ENCODE data around the gene ARCN1. TPM values are rescaled to one million over a fixed set of nuclear protein-coding genes. Genes with fewer than 3 reads are reported as not detected.

ARCN1 gene
- total and polyA plus RNA-seq, 2 donors (not counting 3 experiments of a cell fraction or from before 2014, with no cell fraction given) = 172 to 180 TPM

DNA sequence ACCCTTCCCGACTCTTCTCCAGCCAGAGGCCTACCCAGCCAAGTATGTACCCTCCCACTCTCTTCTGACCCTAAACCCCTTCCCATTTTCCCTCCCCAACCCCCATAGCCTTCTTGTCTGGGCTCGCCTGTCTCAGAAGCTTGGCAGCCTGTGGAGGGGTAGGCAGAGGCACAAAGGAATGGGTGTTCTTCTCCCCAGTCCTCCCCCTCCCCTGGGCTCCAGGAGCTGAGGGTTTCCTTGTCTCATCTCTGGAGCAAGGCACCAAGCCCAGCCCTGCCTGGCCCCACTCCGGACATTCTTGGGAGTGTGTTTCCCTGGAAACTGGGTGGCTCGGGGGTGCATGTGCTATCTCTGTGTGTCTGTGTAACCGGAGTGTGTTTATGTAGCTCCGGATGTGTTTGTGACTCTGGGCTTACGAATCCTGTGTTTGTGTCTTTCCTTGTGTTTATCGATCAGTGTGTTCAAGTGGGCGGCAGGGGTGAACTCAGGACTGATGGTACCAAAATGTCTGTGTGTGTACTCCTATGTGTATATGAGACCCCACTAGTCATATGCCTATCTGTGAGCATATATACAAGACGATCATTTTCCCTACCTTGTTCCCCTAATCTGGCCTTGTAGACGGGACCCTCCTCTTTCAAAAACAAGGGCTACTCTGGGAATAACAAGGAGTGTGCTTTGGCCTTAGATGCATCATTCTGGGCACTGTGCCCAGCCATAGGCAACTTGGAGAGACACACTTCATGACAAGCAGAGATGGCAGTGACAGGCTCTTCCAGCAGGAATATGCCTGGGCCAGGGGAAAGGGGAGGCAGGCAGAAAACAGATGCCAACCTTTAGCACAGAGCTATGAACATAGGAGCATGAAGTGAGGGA is 46.1 kb downstream of the ARCN1 start:
- peak overlapping the region; percentile 69 for H3K9ac ChIP-seq (replicated peaks; ENCODE audit: extremely low read depth, insufficient read depth, low read length)
- H3K4me1 ChIP-seq (ENCODE audit: control insufficient read depth, extremely low read depth, insufficient read depth, low read length) = peaks cover 70% of the 10 kb centered on the region
- peak overlapping the region in 1 of 3 experiments; percentile 3 for H3K4me3 ChIP-seq (replicated peaks in 1 of 3; ENCODE audit: insufficient read depth in 1 of 3, low read depth in 1 of 3, low read length in 3 of 3)
- intact Hi-C loops (cut with micrococcal nuclease) (no loop called here), dilution Hi-C loops (cut with MboI; ENCODE audit: extremely low pct_ligation_motif_present, low sequenced_read_pairs) (no loop called here)
- TF ChIP-seq FOS (IDR thresholded peaks at IDR 0.05; ENCODE audit: borderline replicate concordance, insufficient read depth, low read length) (peak; percentile 60), GATA2 (IDR thresholded peaks at IDR 0.05; ENCODE audit: insufficient read depth, insufficient read length, low read depth, low read length) (peak; percentile 77), MYC (IDR thresholded peaks at IDR 0.05; ENCODE audit: low read depth, low read length) (peak; percentile 31), POLR2A (IDR thresholded peaks at IDR 0.05; ENCODE audit: low read depth, low read length) (peak; percentile 57), POLR2AphosphoS5 (IDR thresholded peaks at IDR 0.05; ENCODE audit: insufficient read depth, low read depth, low read length) (peak; percentile 75), EZH2 (IDR thresholded peaks at IDR 0.05; ENCODE audit: borderline replicate concordance, low read depth, low read length, severe bottlenecking) (no peak), JUN (IDR thresholded peaks at IDR 0.05; ENCODE audit: borderline replicate concordance, insufficient read depth, insufficient read length, low read depth) (peak; percentile 21)
- TF ChIP-seq, protein P1, sequence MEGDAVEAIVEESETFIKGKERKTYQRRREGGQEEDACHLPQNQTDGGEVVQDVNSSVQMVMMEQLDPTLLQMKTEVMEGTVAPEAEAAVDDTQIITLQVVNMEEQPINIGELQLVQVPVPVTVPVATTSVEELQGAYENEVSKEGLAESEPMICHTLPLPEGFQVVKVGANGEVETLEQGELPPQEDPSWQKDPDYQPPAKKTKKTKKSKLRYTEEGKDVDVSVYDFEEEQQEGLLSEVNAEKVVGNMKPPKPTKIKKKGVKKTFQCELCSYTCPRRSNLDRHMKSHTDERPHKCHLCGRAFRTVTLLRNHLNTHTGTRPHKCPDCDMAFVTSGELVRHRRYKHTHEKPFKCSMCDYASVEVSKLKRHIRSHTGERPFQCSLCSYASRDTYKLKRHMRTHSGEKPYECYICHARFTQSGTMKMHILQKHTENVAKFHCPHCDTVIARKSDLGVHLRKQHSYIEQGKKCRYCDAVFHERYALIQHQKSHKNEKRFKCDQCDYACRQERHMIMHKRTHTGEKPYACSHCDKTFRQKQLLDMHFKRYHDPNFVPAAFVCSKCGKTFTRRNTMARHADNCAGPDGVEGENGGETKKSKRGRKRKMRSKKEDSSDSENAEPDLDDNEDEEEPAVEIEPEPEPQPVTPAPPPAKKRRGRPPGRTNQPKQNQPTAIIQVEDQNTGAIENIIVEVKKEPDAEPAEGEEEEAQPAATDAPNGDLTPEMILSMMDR (IDR thresholded peaks at IDR 0.05; ENCODE audit: extremely low read depth in 1 of 2, insufficient read depth in 1 of 2, low read depth in 1 of 2, low read length in 2 of 2) = no peak
- TF ChIP-seq, protein P2, sequence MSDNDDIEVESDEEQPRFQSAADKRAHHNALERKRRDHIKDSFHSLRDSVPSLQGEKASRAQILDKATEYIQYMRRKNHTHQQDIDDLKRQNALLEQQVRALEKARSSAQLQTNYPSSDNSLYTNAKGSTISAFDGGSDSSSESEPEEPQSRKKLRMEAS (IDR thresholded peaks at IDR 0.05; ENCODE audit: insufficient read depth, insufficient read length) = no peak
- FAIRE-seq (no peak), DNase-seq (ENCODE audit: low read depth, low spot score) (peak; percentile 81)
- ChIA-PET CTCF (interaction anchor here (0.6 to 8.3 kb wide), 5 partner anchors 9 to 72 kb away, joined by 3 to 138 read pairs (median 8); partner anchors contain the start of gene PHLDB1), POLR2A (interaction anchor here (1.2 kb wide), 2 partner anchors 9 kb away, joined by 6 to 14 read pairs; partner anchors contain the start of gene PHLDB1)
- H3K27me3 ChIP-seq (ENCODE audit: control insufficient read depth in 2 of 2, insufficient read depth in 2 of 2, low read length in 2 of 2) = no peaks in the 10 kb centered on the region
- H2AFZ ChIP-seq (ENCODE audit: low read depth, low read length) = no peak overlapping the region
- H4K20me1 ChIP-seq (replicated peaks; ENCODE audit: control insufficient read depth, extremely low read depth, insufficient read depth, low read length) = no peaks in the 10 kb centered on the region
- peak overlapping the region; percentile 59 for H3K4me2 ChIP-seq (ENCODE audit: insufficient read depth, low read length)
- peaks cover 10 to 21% of the 10 kb centered on the region in 2 experiments for H3K36me3 ChIP-seq (ENCODE audit: control insufficient read depth in 2 of 2, extremely low read depth in 1 of 2, insufficient read depth in 2 of 2, low read length in 2 of 2)
- peak overlapping the region; percentile 96 for H3K27ac ChIP-seq (ENCODE audit: insufficient read depth, low read depth, low read length)
- peaks cover 39% of the 10 kb centered on the region for H3K79me2 ChIP-seq (ENCODE audit: control insufficient read depth, insufficient read depth, low read length)
- no TSS peak for BruUV-seq (replicated peaks)
- H3K9me1 ChIP-seq (replicated peaks; ENCODE audit: control insufficient read depth, extremely low read depth, insufficient read depth, low read length) = no peaks in the 10 kb centered on the region
- no peaks in the 10 kb centered on the region for H3K9me3 ChIP-seq (replicated peaks; ENCODE audit: control insufficient read depth, insufficient read depth, low read length)

Measured in endothelial cell of umbilical vein (primary cell).